HFF-Myc (cell line): ENCODE measurements around the gene DELE1.

ENCODE experiments used
- DNase-seq: peaks from one replicate; pipeline ENCODE4 v3.0.0-alpha.2; 2011; ENCODE audit warnings: low read depth; ENCODE audit errors: extremely low read depth
- H3K4me3 ChIP-seq: replicated peaks from 2 replicates; pipeline ENCODE4 v1.5.1; 2011; ENCODE audit warnings: low read depth, mild to moderate bottlenecking, control low read depth, low read length
- TF ChIP-seq, protein P1 (sequence below): IDR thresholded peaks from 2 replicates; pipeline ENCODE4 v1.5.1; 2012; ENCODE audit warnings: mild to moderate bottlenecking, low read depth, low read length, control low read depth; ENCODE audit errors: missing control alignments

DELE1 gene

DNA sequence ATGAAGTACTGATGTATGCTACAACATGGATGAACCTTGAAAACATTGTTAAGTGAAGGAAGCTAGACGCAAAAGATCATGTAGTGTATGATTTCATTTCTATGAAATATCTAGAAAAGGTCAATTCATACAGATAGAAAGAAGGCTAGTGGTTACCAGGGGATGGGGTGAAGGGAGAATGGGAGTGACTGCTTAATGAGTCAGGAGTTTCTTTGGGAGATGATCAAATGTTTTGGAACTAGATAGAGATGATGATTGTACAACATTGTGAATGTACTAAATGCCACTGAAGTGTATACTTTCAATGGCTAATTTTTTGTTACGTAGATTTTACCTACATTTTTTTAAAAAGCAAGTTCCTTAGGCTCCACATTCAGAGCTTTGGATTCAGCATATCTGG, 14.9 kb upstream of the DELE1 start:
- no peak overlapping the region for H3K4me3 ChIP-seq
- TF ChIP-seq, protein P1, sequence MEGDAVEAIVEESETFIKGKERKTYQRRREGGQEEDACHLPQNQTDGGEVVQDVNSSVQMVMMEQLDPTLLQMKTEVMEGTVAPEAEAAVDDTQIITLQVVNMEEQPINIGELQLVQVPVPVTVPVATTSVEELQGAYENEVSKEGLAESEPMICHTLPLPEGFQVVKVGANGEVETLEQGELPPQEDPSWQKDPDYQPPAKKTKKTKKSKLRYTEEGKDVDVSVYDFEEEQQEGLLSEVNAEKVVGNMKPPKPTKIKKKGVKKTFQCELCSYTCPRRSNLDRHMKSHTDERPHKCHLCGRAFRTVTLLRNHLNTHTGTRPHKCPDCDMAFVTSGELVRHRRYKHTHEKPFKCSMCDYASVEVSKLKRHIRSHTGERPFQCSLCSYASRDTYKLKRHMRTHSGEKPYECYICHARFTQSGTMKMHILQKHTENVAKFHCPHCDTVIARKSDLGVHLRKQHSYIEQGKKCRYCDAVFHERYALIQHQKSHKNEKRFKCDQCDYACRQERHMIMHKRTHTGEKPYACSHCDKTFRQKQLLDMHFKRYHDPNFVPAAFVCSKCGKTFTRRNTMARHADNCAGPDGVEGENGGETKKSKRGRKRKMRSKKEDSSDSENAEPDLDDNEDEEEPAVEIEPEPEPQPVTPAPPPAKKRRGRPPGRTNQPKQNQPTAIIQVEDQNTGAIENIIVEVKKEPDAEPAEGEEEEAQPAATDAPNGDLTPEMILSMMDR, result no peak
- DNase-seq, result no peak

- no peak for DNase-seq
- TF ChIP-seq, protein P1, result no peak
- H3K4me3 ChIP-seq, result no peak overlapping the region
Measured at GRCh38 chr5:141909212-141909611, 14.5 kb upstream of the DELE1 start.

DNA sequence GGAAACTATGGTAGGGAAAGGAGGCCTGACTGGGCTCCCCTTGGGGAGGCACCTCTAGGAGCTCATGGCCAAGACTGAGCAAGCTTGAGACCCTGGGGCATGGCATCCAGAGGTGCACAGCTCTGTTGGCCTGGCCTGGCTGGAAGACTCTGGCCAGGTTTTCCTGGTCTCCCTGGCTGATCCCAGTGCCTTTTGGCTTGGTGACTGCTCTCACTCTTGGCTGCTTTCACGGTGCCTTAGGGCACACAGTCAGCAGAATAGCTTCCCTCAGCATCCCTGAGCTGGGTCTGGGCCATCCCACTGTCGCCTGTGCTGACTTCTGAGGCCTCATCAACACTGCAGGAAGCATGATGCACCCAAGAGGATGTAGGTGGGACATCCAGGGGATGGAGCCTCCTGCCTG, 13.4 kb upstream of the DELE1 start:
- no peak overlapping the region for H3K4me3 ChIP-seq
- DNase-seq, result no peak
- TF ChIP-seq, protein P1, result no peak

DNA sequence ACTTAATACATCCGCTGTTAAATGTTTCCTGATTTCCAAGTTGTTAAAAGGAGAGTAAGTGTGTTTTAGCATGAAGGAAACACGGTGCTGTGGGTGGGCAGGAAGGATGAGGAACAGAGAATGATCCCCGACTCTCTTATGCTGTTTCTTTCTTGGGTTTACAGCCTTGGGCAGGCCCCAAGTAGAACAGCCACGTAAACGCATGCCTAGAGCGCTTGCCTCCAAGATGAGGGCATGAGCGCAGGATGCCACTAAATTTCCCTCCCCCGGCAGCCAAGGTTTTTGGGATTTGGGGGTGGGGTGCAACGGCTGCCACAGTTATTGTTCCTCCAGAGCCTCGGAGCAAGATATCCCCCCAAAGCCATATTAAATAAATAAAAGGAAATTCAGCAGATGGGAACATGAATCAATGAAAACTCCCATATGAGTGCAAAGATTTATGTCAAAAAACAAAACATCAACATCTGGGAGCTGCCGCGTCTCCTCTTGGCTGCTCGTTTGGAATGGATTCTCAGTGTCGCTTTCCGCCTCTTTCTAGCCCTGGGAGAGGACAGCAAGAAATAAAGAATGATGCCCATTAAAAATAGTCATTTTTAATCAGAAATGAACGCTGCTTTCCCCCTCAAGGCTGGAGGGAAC, 10.0 kb upstream of the DELE1 start:
- TF ChIP-seq, protein P1, result no peak
- no peak for DNase-seq
- H3K4me3 ChIP-seq, result peak overlapping the region; percentile 21

DNA sequence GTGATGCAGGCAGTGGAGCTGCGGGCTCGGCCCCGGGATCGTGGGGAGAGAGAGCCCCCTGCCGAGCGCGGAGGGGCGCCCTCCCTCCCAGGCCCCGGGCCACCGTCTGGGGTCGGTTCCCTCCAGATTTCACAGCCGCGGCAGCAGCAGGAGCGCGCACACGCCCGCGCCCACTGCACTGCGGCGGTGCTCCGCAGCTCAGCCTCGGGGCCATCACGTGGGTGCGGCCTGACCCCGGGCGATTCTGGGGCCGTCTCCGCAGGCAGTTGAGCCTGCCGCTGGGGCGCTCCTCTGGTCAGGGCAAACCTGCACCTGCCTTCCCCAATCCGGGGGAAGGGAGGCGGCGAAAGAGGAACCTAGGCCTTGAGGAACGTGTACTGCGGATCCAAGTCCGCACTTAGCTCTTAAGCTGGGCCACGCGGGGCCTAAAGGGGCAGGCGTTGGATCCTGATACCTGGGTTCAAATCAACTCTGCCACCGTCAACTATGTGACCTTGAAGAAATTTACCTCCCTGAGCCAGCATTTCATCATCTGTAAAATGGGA, 9.4 kb upstream of the DELE1 start:
- peak overlapping the region; percentile 21 for H3K4me3 ChIP-seq
- TF ChIP-seq, protein P1, result peak; percentile 32
- no peak for DNase-seq

DNA sequence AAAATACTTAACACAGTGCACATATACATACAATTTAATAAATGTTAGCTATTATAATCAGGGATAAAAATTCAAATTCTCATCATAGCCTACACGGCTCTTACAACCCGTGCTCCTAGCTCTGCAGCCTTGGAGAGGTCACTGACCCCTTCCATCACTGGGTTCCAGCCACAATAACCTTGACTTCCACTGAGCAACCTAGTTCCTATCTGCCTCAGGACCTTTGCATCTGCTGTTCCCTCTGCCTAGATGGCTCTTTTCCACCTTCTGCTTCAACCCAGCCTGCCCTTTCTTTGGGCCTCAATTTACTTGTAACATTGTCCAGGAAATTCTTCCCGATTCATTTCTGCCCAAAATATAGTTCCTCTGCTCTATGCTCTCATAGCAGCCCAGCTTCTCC, 8.9 kb upstream of the DELE1 start:
- TF ChIP-seq, protein P1, result no peak
- H3K4me3 ChIP-seq, result no peak overlapping the region
- no peak for DNase-seq
